ENCODE measurements around the gene ABCA2.

The ABCA2 gene

GRCh38 chr9:137048655-137049543, 20.9 kb upstream of the ABCA2 start (continued):
- TF ChIP-seq TSHZ2 (CRISPR knock-in tag; IDR thresholded peaks at IDR 0.05) (no peak), ZFP3 (CRISPR knock-in tag; IDR thresholded peaks at IDR 0.05) (no peak), TCF4 (CRISPR knock-in tag; IDR thresholded peaks at IDR 0.05; ENCODE audit: borderline replicate concordance) (no peak), RARB (CRISPR knock-in tag; IDR thresholded peaks at IDR 0.05) (no peak)

GRCh38 chr9:137046088-137046787, 18.2 kb upstream of the ABCA2 start, which contains the start of gene NPDC1:
NPDC1 (minus strand) TSS chr9:137046177; CDS start chr9:137045989, 188 bp downstream.
- peak; percentile 79 for ATAC-seq
- no peak for TF ChIP-seq TOX (CRISPR knock-in tag; IDR thresholded peaks at IDR 0.05; ENCODE audit: borderline replicate concordance)
- no peak for TF ChIP-seq BACH2 (CRISPR knock-in tag; IDR thresholded peaks at IDR 0.05; ENCODE audit: borderline replicate concordance)
- no peak for TF ChIP-seq CSDC2 (CRISPR knock-in tag; IDR thresholded peaks at IDR 0.05)
- TF ChIP-seq ZC3H10 (CRISPR knock-in tag; IDR thresholded peaks at IDR 0.05), result no peak
- TF ChIP-seq ZFP3 (CRISPR knock-in tag; IDR thresholded peaks at IDR 0.05), result 0 out of 2 replicates have a peak, but pooled peaks have one; percentile 29
- no peak for TF ChIP-seq ZFP30 (CRISPR knock-in tag; IDR thresholded peaks at IDR 0.05)

- peak; percentile 58 for ATAC-seq
- TF ChIP-seq POU6F1 (CRISPR knock-in tag; IDR thresholded peaks at IDR 0.05; ENCODE audit: borderline replicate concordance, low read depth) (no peak), CSRNP3 (CRISPR knock-in tag; IDR thresholded peaks at IDR 0.05) (no peak), TSHZ2 (CRISPR knock-in tag; IDR thresholded peaks at IDR 0.05) (no peak), TOX (CRISPR knock-in tag; IDR thresholded peaks at IDR 0.05; ENCODE audit: borderline replicate concordance) (no peak), TCF4 (CRISPR knock-in tag; IDR thresholded peaks at IDR 0.05; ENCODE audit: borderline replicate concordance) (no peak), ZNF565 (CRISPR knock-in tag; conservative IDR thresholded peaks at IDR 0.05; ENCODE audit: low read depth) (no peak), ESRRG (CRISPR knock-in tag; IDR thresholded peaks at IDR 0.05) (no peak), ZNF8 (CRISPR knock-in tag; IDR thresholded peaks at IDR 0.05) (no peak), ZFP3 (CRISPR knock-in tag; IDR thresholded peaks at IDR 0.05) (no peak), ARNTL (CRISPR knock-in tag; IDR thresholded peaks at IDR 0.05; ENCODE audit: borderline replicate concordance, low read depth) (no peak), GLIS3 (CRISPR knock-in tag; IDR thresholded peaks at IDR 0.05) (no peak), ZFP30 (CRISPR knock-in tag; IDR thresholded peaks at IDR 0.05) (no peak), CSDC2 (CRISPR knock-in tag; IDR thresholded peaks at IDR 0.05) (no peak), OSR1 (CRISPR knock-in tag; IDR thresholded peaks at IDR 0.05) (no peak), RARB (CRISPR knock-in tag; IDR thresholded peaks at IDR 0.05) (no peak), SNAI2 (CRISPR knock-in tag; IDR thresholded peaks at IDR 0.05) (no peak)
These were observed 17.5 kb upstream of the ABCA2 start for GRCh38 chr9:137045294-137046087.

All from SK-N-SH treated with all-trans-retinoic acid at 6 μM for 48 hours (cell line).